H7 (cell line): Measurements from ENCODE around the gene RAB1B. TPM values are rescaled to one million over a fixed set of nuclear protein-coding genes. Genes with fewer than 3 reads are reported as not detected.
"Not testable (repeated sequence)": the region's sequence is repeated elsewhere in the genome, so short reads cannot be mapped to it uniquely, and the experiment has no call there.

Experiments
- DNase-seq: peaks from one replicate; pipeline ENCODE4 v3.0.0; 2012
- H3K27me3 ChIP-seq: 2 replicates; pipeline ENCODE4 v1.6.0; 2011; ENCODE audit warnings: mild to moderate bottlenecking, low read length; ENCODE audit not compliant: control insufficient read depth, insufficient read depth
- H3K36me3 ChIP-seq: replicated peaks from 2 replicates; pipeline ENCODE4 v1.5.1; 2011; ENCODE audit warnings: low read length; ENCODE audit not compliant: control insufficient read depth, insufficient read depth
- H3K4me3 ChIP-seq: 2 replicates; pipeline ENCODE4 v1.5.1; 2011; ENCODE audit warnings: low read depth, mild to moderate bottlenecking, control low read depth, low read length, moderate library complexity; ENCODE audit not compliant: insufficient read depth
- total RNA-seq: library from RNA; depleted of rRNA; stranded (reverse); fragments of >200 nt; shearing (Covaris generic); gene quantifications from 2 replicates; pipeline ENCODE4 v1.2.3, GENCODE V29; 2014

Gene RAB1B
- total RNA-seq, 1 experiment from 2014 or later, result 165 TPM

- H3K4me3 ChIP-seq, result no peak overlapping the region
- H3K36me3 ChIP-seq, result no peaks in the 10 kb centered on the region
- DNase-seq, result no peak
- H3K27me3 ChIP-seq, result no peaks in the 10 kb centered on the region
Measured at GRCh38 chr11:66248903-66249302, 19.5 kb upstream of the RAB1B start.

- Histone ChIP-seq H3K27me3 (no peaks in the 10 kb centered on the region), H3K36me3 (no peaks in the 10 kb centered on the region), H3K4me3 (no peak overlapping the region)
- no peak for DNase-seq
Measured at GRCh38 chr11:66251809-66252208, 16.6 kb upstream of the RAB1B start.

GRCh38 chr11:66253081-66253480, 15.4 kb upstream of the RAB1B start:
- H3K4me3 ChIP-seq, DNase-seq, H3K27me3 ChIP-seq, H3K36me3 ChIP-seq: not testable (repeated sequence)

- Histone ChIP-seq H3K36me3 (peaks cover 18% of the 10 kb centered on the region), H3K4me3 (peak overlapping the region; percentile 94), H3K27me3 (no peaks in the 10 kb centered on the region)
- no peak for DNase-seq
Measured at GRCh38 chr11:66258473-66258893, 10.0 kb upstream of the RAB1B start.

- DNase-seq, result no peak
- no peak overlapping the region for H3K4me3 ChIP-seq
Measured at GRCh38 chr11:66259225-66259624, 9.2 kb upstream of the RAB1B start.

GRCh38 chr11:66259956-66260355, 8.5 kb upstream of the RAB1B start:
- Histone ChIP-seq H3K36me3 (peaks cover 22% of the 10 kb centered on the region), H3K4me3 (no peak overlapping the region), H3K27me3 (no peaks in the 10 kb centered on the region)
- no peak for DNase-seq

More at GRCh38 chr11:66259225-66259624, 9.2 kb upstream of the RAB1B start:
- Histone ChIP-seq H3K27me3 (no peaks in the 10 kb centered on the region), H3K36me3 (peaks cover 19% of the 10 kb centered on the region)

- peaks cover 22% of the 10 kb centered on the region for H3K36me3 ChIP-seq
- DNase-seq, result no peak
- no peaks in the 10 kb centered on the region for H3K27me3 ChIP-seq
- H3K4me3 ChIP-seq, result no peak overlapping the region
Measured at GRCh38 chr11:66261578-66261977, 6.9 kb upstream of the RAB1B start.

- H3K36me3 ChIP-seq, result peaks cover 22% of the 10 kb centered on the region
- no peaks in the 10 kb centered on the region for H3K27me3 ChIP-seq
- no peak overlapping the region for H3K4me3 ChIP-seq
- no peak for DNase-seq
Measured at GRCh38 chr11:66262191-66262590, 6.2 kb upstream of the RAB1B start.

GRCh38 chr11:66262696-66263095, 5.7 kb upstream of the RAB1B start:
- Histone ChIP-seq H3K27me3 (no peaks in the 10 kb centered on the region), H3K36me3 (peaks cover 22% of the 10 kb centered on the region), H3K4me3 (no peak overlapping the region)
- no peak for DNase-seq

- Histone ChIP-seq H3K27me3 (no peaks in the 10 kb centered on the region), H3K4me3 (no peak overlapping the region), H3K36me3 (peaks cover 22% of the 10 kb centered on the region)
- no peak for DNase-seq
Measured at GRCh38 chr11:66263231-66263630, 5.2 kb upstream of the RAB1B start.

GRCh38 chr11:66263785-66264184, 4.7 kb upstream of the RAB1B start:
- H3K4me3 ChIP-seq, result no peak overlapping the region
- H3K27me3 ChIP-seq, result no peaks in the 10 kb centered on the region
- H3K36me3 ChIP-seq, result peaks cover 22% of the 10 kb centered on the region
- no peak for DNase-seq

GRCh38 chr11:66264383-66264782, 4.1 kb upstream of the RAB1B start:
- Histone ChIP-seq H3K4me3 (no peak overlapping the region), H3K27me3 (no peaks in the 10 kb centered on the region), H3K36me3 (peaks cover 21% of the 10 kb centered on the region)
- DNase-seq, result no peak

GRCh38 chr11:66264914-66265313, 3.5 kb upstream of the RAB1B start:
- Histone ChIP-seq H3K4me3 (no peak overlapping the region), H3K27me3 (no peaks in the 10 kb centered on the region), H3K36me3 (peaks cover 21% of the 10 kb centered on the region)
- peak; percentile 92 for DNase-seq

- Histone ChIP-seq H3K36me3 (peaks cover 18% of the 10 kb centered on the region), H3K27me3 (no peaks in the 10 kb centered on the region), H3K4me3 (no peak overlapping the region)
- no peak for DNase-seq
Measured at GRCh38 chr11:66265531-66266377, 2.7 kb upstream of the RAB1B start.

- peak overlapping the region; percentile 67; the same call in 1 of the 2 replicates for H3K4me3 ChIP-seq
- DNase-seq, result no peak
- peaks cover 16% of the 10 kb centered on the region for H3K36me3 ChIP-seq
- H3K27me3 ChIP-seq, result no peaks in the 10 kb centered on the region
Measured at GRCh38 chr11:66266378-66267038, 1.9 kb upstream of the RAB1B start.
